ENCODE measurements around the gene MILR1. TPM values are rescaled to one million over a fixed set of nuclear protein-coding genes. Genes with fewer than 3 reads are reported as not detected.

The MILR1 gene
- total RNA-seq, 1 experiment from 2014 or later, result 2.4 TPM

Small RNA genes within 50 kb of the gene (small RNA-seq; reads per million reads assigned to genes)
- gene ATP5MFP4 (0 reads per million in 2 experiments), gene MIR1273E (0 reads per million in 2 experiments)

Other genes starting within 250 kb of the MILR1 start
- gene TEX2, start 185.9 kb upstream of the MILR1 start, total RNA-seq (2014; rRNA removed; shearing (Covaris generic)), result 13.9 TPM in 2 replicates
- gene PECAM1, start 58.3 kb upstream of the MILR1 start, total RNA-seq (2014; rRNA removed; shearing (Covaris generic)), result not detected in 2 replicates
- gene POLG2, start 47.9 kb downstream of the MILR1 start, total RNA-seq (2014; rRNA removed; shearing (Covaris generic)), result 20.5 and 29.1 TPM in 2 replicates
- 392 and 498 TPM in 2 replicates for gene DDX5, start 57.2 kb downstream of the MILR1 start, total RNA-seq (2014; rRNA removed; shearing (Covaris generic))
- gene CEP95, start 57.9 kb downstream of the MILR1 start, total RNA-seq (2014; rRNA removed; shearing (Covaris generic)), result 25.9 and 39.1 TPM in 2 replicates
- 9.5 and 11.0 TPM in 2 replicates for gene SMURF2, start 213.2 kb downstream of the MILR1 start, total RNA-seq (2014; rRNA removed; shearing (Covaris generic))

Data from NCI-H460 (cell line).